ENCODE data around the gene OS9. TPM values are rescaled to one million over a fixed set of nuclear protein-coding genes. Genes with fewer than 3 reads are reported as not detected.

The OS9 gene
- total and polyA plus RNA-seq, 9 donors, result 128 to 387 (median 200) TPM

- WGBS, 3 donors, result 93 to 97% (median 96%) methylated on average over 2 of the region's 2 CpGs
- no peaks in the 10 kb centered on the region for H3K9me3 ChIP-seq
- no peaks in the 10 kb centered on the region for H3K4me1 ChIP-seq (ENCODE audit: insufficient read depth)
- no peaks in the 10 kb centered on the region for H3K27me3 ChIP-seq
- TF ChIP-seq, protein P1, sequence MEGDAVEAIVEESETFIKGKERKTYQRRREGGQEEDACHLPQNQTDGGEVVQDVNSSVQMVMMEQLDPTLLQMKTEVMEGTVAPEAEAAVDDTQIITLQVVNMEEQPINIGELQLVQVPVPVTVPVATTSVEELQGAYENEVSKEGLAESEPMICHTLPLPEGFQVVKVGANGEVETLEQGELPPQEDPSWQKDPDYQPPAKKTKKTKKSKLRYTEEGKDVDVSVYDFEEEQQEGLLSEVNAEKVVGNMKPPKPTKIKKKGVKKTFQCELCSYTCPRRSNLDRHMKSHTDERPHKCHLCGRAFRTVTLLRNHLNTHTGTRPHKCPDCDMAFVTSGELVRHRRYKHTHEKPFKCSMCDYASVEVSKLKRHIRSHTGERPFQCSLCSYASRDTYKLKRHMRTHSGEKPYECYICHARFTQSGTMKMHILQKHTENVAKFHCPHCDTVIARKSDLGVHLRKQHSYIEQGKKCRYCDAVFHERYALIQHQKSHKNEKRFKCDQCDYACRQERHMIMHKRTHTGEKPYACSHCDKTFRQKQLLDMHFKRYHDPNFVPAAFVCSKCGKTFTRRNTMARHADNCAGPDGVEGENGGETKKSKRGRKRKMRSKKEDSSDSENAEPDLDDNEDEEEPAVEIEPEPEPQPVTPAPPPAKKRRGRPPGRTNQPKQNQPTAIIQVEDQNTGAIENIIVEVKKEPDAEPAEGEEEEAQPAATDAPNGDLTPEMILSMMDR (IDR thresholded peaks at IDR 0.05), result no peak
- no peak for TF ChIP-seq POLR2A (IDR thresholded peaks at IDR 0.05)
- TF ChIP-seq EP300 (IDR thresholded peaks at IDR 0.05), result no peak
- intact Hi-C loops (cut with DNase I), result loop anchor here in 1 of 4 donors (5.0 kb wide), 1 partner anchor 1578 kb away; no protein-coding TSS in a partner anchor
- H3K27ac ChIP-seq, result no peak overlapping the region
- DNase-seq, result no peak
- H3K36me3 ChIP-seq, result no peaks in the 10 kb centered on the region
- H3K4me3 ChIP-seq, result no peak overlapping the region
Measured at GRCh38 chr12:57700317-57700716, 6.4 kb downstream of the OS9 start.

DNA sequence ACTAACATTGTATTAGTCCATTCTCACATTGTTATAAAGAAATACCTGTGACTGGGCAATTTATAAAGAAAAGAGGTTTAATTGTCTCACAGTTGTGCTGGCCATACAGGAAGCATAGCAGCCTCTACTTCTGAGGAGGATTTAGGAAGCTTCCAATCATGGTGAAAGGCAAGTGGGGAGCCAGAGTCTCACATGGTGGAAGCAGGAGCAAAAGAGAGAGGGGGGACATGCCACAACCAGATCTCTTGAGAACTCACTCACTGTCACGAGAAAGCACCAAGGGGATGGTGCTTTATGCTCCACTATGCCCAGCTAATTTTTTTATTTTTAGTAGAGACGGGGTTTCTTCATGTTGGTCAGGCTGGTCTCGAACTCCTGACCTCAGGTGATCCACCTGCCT, 13.3 kb downstream of the OS9 start:
- 82 to 99% (median 96%) methylated on average over 3 of the region's 3 CpGs for WGBS, 3 donors
- Histone ChIP-seq H3K4me3 (no peak overlapping the region), H3K36me3 (no peaks in the 10 kb centered on the region), H3K27ac (no peak overlapping the region), H3K27me3 (no peaks in the 10 kb centered on the region), H3K4me1 (ENCODE audit: insufficient read depth) (no peaks in the 10 kb centered on the region), H3K9me3 (no peaks in the 10 kb centered on the region)
- intact Hi-C loops (cut with DNase I), result no loop called here
- DNase-seq, result no peak
- TF ChIP-seq POLR2A (IDR thresholded peaks at IDR 0.05), result no peak
- TF ChIP-seq EP300 (IDR thresholded peaks at IDR 0.05), result no peak
- TF ChIP-seq, protein P1 (IDR thresholded peaks at IDR 0.05), result no peak

GRCh38 chr12:57708296-57708695, 14.4 kb downstream of the OS9 start:
- WGBS, 3 donors, result 76 to 84% (median 83%) methylated on average over 2 of the region's 2 CpGs

GRCh38 chr12:57712701-57713100, 18.8 kb downstream of the OS9 start:
- no peak overlapping the region for H3K27ac ChIP-seq
- H3K4me1 ChIP-seq (ENCODE audit: insufficient read depth), result no peaks in the 10 kb centered on the region
- TF ChIP-seq, protein P1 (IDR thresholded peaks at IDR 0.05), result no peak
- no peak for TF ChIP-seq EP300 (IDR thresholded peaks at IDR 0.05)
- TF ChIP-seq POLR2A (IDR thresholded peaks at IDR 0.05), result no peak
- no peaks in the 10 kb centered on the region for H3K36me3 ChIP-seq
- 92 to 93% (median 92%) methylated on average over 3 of the region's 3 CpGs for WGBS, 3 donors
- no peak for DNase-seq
- no peak overlapping the region for H3K4me3 ChIP-seq
- no peaks in the 10 kb centered on the region for H3K27me3 ChIP-seq
- intact Hi-C loops (cut with DNase I), result no loop called here
- H3K9me3 ChIP-seq, result no peaks in the 10 kb centered on the region

More at GRCh38 chr12:57708296-57708695, 14.4 kb downstream of the OS9 start:
- Histone ChIP-seq H3K27ac (no peak overlapping the region), H3K9me3 (no peaks in the 10 kb centered on the region), H3K27me3 (no peaks in the 10 kb centered on the region), H3K4me1 (ENCODE audit: insufficient read depth) (no peaks in the 10 kb centered on the region), H3K4me3 (no peak overlapping the region), H3K36me3 (no peaks in the 10 kb centered on the region)
- intact Hi-C loops (cut with DNase I), result no loop called here
- DNase-seq, result no peak
- no peak for TF ChIP-seq POLR2A (IDR thresholded peaks at IDR 0.05)
- TF ChIP-seq, protein P1 (IDR thresholded peaks at IDR 0.05), result no peak
- TF ChIP-seq EP300 (IDR thresholded peaks at IDR 0.05), result no peak
